Chondrocyte (in vitro differentiated cells): ENCODE results near the gene DLL1. TPM values are rescaled to one million over a fixed set of nuclear protein-coding genes. Genes with fewer than 3 reads are reported as not detected.
"Not testable (repeated sequence)": the region's sequence is repeated elsewhere in the genome, so short reads cannot be mapped to it uniquely, and the experiment has no call there.

Experiments used
- DNase-seq: peaks from one replicate; pipeline ENCODE4 v3.0.0; 2021; ENCODE audit warnings: mixed read lengths, low spot score
- H3K27ac Mint-ChIP-seq: one replicate; pipeline ENCODE4 v1.8.0; 2021; ENCODE audit warnings: mild to moderate bottlenecking, moderate library complexity, mixed read lengths; ENCODE audit not compliant: unreplicated experiment
- H3K27me3 Mint-ChIP-seq: 2 replicates; pipeline ENCODE4 v1.8.0; 2021; ENCODE audit warnings: low read depth, mixed read lengths
- H3K36me3 Mint-ChIP-seq: 2 replicates; pipeline ENCODE4 v1.8.0; 2021; ENCODE audit warnings: low read depth, mixed read lengths
- H3K4me1 Mint-ChIP-seq: 2 replicates; pipeline ENCODE4 v1.8.0; 2021; ENCODE audit warnings: low read depth, mild to moderate bottlenecking, mixed read lengths
- H3K4me3 Mint-ChIP-seq: one replicate; pipeline ENCODE4 v1.8.0; 2021; ENCODE audit warnings: mild to moderate bottlenecking, moderate library complexity, mixed read lengths; ENCODE audit not compliant: unreplicated experiment
- H3K9me3 Mint-ChIP-seq: 2 replicates; pipeline ENCODE4 v1.8.0; 2021; ENCODE audit warnings: low read depth, mixed read lengths
- CTCF ChIP-seq: fragments of 200-600 bp; sonication (generic); IDR thresholded peaks from 2 replicates; pipeline ENCODE4 v1.5.0; 2021; ENCODE audit warnings: antibody characterized with exemption, mild to moderate bottlenecking, moderate library complexity
- total RNA-seq: library from RNA; stranded (reverse); gene quantifications from 3 replicates; pipeline ENCODE4 v1.2.1, GENCODE V29; 2021

The DLL1 gene
- total RNA-seq, 1 donor from 2014 or later = 0.35 TPM

GRCh38 chr6:170268216-170269129, 22.4 kb downstream of the DLL1 start:
- H3K4me3 Mint-ChIP-seq = no peak overlapping the region
- TF ChIP-seq CTCF = no peak
- no peaks in the 10 kb centered on the region for H3K36me3 Mint-ChIP-seq
- H3K9me3 Mint-ChIP-seq = no peaks in the 10 kb centered on the region
- H3K4me1 Mint-ChIP-seq = peaks cover 12% of the 10 kb centered on the region
- H3K27me3 Mint-ChIP-seq = peaks cover 11% of the 10 kb centered on the region
- H3K27ac Mint-ChIP-seq = no peak overlapping the region
- no peak for DNase-seq

DNA sequence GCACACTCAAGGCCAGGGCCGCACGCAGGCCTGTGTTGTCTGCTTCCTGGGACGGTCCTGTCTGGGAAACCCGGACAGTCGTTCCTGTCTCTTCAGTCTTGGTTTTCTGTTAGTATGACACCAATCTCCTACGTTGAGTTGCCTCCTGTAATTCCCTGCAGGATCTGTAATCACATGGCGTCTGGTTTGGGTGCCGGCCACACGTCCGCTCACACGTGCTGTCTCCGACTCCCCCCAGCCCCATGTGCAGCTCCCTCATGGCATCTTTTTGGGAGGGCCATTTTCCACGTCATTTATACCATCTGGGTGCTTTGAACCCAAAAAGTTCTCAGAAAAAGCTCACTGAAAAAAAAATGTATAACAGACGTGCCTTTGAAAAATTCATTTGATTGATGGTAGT, 23.2 kb downstream of the DLL1 start:
- no peak for TF ChIP-seq CTCF
- Mint-ChIP-seq H3K9me3 (no peaks in the 10 kb centered on the region), H3K27me3 (peaks cover 17% of the 10 kb centered on the region), H3K27ac (no peak overlapping the region), H3K4me1 (peaks cover 12% of the 10 kb centered on the region), H3K4me3 (no peak overlapping the region), H3K36me3 (no peaks in the 10 kb centered on the region)
- no peak for DNase-seq

DNA sequence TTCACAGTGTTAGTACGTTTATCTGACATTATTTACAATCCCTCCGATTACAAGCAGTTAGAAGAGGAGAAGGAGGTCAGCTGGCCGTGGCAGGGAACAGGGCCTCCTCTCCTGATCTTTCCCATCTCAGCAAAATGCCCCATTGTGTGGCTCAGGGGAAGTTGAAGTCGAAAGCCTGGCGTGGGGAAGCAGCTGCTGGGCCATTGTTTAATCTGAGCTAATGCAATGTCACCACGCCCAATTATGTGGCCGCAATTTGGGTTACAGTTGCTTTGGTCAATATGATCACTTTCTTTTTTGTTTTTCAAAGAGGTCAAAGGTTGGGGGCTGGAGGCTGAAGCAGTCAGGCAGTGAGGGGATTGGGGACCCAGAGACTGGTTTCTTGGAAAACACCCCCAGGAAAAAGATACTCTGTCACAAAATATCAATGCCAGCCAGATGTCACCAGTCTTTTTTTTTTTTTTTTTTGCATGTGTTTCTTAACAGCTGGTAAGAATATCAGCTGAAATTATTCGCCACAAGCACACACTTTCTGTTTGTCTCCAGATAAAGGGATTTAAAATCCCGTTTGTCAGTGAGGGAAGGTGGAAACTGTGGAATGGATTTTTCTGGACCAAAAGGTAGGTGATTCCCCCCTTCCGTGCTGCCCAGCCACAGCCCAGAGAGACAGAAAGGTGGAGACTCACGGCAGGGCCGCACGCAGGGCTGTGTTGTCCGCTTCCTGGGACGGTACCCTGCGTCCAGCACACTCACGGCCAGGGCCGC, 24.6 kb downstream of the DLL1 start:
- H3K27me3 Mint-ChIP-seq = peaks cover 19% of the 10 kb centered on the region
- no peak overlapping the region for H3K4me3 Mint-ChIP-seq
- H3K9me3 Mint-ChIP-seq = no peaks in the 10 kb centered on the region
- no peaks in the 10 kb centered on the region for H3K36me3 Mint-ChIP-seq
- TF ChIP-seq CTCF = no peak
- peaks cover 12% of the 10 kb centered on the region for H3K4me1 Mint-ChIP-seq
- H3K27ac Mint-ChIP-seq = no peak overlapping the region
- no peak for DNase-seq

DNA sequence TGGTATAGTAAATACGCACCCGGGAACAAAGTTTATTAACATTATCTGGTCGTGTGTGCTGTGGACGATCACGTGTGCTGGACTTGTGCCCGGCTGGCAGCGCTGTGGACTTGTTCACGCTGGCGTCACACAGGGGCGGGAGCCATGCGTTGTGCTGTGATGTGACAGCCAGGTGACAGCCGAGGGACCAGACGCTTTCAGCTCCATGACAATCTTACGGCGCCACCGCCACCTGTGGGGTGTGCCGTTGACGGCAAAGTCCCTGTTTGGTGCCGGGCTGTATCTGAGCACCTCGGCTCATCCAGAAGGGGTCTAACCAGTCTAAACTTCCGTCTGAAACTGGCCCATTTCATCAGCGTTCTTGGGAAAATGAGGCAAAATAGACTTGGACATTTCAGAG, 25.2 kb downstream of the DLL1 start:
- Mint-ChIP-seq H3K36me3 (no peaks in the 10 kb centered on the region), H3K9me3 (no peaks in the 10 kb centered on the region), H3K4me1 (peaks cover 12% of the 10 kb centered on the region), H3K27me3 (peaks cover 19% of the 10 kb centered on the region), H3K4me3 (no peak overlapping the region), H3K27ac (no peak overlapping the region)
- no peak for TF ChIP-seq CTCF
- DNase-seq = no peak

GRCh38 chr6:170264644-170265043, 26.2 kb downstream of the DLL1 start:
- H3K36me3 Mint-ChIP-seq, H3K27ac Mint-ChIP-seq, DNase-seq, H3K9me3 Mint-ChIP-seq, H3K4me3 Mint-ChIP-seq, H3K4me1 Mint-ChIP-seq: not testable (repeated sequence)
- peaks cover 19% of the 10 kb centered on the region for H3K27me3 Mint-ChIP-seq
